GM21723 (cell line): ENCODE results near the gene MYRIP.
A peak's percentile ranks its signal among the peaks of the same experiment; 100 is the strongest.
"Not testable (repeated sequence)": the region's sequence is repeated elsewhere in the genome, so short reads cannot be mapped to it uniquely, and the experiment has no call there.

Experiments used
- ATAC-seq: cut with Tn5 transposase; IDR thresholded peaks from one replicate; pipeline ENCODE4 v1.9.1; 2021; ENCODE audit warnings: mild to moderate bottlenecking, moderate library complexity; ENCODE audit not compliant: unreplicated experiment

Gene MYRIP

DNA sequence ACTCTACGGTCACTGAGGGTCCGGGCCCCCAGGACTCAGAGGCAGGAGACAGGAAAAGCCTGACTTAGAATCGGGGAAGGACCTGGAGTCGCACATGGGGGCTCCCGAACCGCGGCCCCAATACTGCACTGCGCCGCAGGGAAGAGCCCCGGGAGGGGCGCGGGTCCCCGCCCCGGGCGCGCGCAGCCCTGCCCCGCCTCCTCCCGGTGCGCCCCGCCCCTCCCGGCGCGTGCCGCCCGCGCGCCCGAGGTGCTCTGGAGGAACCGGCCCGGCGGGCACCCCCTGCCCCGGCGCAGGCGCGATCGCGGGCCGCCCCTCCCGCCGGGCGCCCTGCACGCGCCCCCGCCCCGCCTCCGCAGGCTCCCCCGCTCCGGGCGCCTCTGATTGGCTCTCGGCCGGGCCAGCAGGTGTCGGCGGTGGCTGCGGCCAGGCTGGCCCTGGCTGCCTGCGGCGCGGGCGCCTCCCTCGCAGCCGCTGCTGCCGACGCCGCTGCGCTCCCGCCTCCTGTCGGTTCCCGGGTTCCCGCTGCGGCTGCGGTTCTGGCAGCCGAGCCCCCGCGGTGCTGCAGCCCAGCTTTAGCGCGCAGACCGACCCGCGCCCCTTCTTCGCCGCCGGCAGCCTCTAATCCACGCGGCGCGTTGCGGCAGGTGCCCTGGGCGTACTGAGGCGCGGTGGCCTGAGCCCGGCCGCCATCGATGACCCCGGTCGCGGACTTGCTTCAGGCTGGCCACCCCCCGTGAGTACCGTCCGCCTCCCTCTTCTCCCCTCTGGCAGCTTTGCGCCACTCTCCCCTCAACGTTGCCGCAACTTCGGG is at the start of gene MYRIP:
Gene MYRIP (plus strand): TSS at position 429 of the 814 bp plus-strand sequence. CDS start 91,208 bp downstream, outside the sequence.
- ATAC-seq = peak; percentile 83

DNA sequence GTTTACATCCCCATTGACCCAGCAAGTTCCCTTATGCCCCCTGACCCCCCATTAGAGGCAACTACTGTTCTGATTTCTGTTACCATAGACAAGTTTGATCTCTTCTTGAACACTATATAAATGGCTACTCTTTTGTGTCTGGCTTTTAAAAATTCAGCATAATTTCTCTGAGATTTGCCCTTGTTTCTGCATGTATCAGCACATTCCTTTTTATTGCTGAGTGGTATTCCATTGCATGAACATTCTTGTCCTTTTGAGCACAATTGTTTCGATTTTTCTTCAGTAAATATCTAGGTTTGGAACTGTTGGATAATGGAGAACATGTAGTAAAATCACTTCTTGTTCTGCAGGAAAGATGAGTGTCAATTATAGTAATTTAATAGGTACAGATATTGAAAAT is 49.1 kb upstream of the MYRIP start:
- ATAC-seq = no peak

DNA sequence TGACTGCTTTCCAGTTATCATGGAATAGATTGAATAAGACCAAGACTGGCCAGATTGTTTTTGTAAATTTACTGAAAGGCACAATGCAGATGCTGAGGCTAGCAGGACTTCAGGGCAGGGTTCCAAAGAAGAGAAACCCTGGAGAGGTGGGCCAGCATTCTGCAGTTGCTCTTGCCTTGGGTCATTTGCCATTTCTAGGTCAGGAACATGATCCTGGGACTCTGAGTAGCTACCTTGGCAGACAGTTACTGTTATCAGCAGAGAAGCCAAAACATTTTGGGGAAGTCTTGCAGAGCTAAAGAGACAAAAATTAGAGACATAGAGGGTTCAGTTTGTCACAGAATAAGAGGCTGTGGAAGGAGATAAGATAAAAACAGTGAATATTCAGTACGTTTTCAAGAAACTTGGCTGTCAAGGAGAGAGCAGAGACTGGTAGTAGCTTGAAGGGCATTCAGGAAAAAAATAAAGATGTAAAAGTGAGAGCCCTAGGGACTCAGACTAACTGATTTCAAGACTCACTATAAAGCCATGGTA is 46.8 kb upstream of the MYRIP start:
- no peak for ATAC-seq

DNA sequence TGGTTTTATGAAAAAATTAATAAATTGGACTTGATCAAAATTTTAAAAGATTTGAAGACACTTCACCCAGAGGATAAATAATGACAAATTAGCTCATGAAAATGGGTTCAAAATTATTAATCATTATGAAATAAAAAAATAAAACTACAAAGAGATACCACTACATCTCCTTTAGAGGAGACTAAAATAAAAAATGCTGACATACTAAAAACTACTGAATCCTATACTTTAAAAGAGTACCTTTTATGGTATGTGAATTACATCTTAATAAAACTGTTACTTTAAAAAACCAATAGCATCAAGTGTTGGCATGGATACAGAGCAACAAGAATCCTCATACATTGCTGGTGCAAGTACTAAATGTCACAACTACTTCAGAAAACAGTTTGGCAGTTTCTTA is 46.0 kb upstream of the MYRIP start:
- ATAC-seq = no peak

DNA sequence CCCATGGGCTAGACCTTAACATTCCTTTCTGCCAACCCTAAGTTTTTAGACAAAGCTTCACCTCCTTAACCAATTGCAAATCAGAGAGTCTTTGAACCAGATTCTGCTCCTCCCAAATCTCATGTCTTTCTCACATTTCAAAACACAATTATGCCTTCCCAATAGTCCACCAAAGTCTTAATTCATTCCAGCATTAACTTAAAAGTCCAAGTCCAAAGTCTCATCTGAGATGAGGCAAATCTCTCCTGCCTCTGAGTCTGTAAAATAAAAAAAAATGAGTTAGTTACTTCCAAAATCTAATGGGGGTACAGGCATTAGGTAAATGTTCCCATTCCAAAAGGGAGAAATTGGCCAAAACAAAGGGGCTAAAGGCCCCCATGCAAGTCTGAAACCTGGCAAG is 43.8 kb upstream of the MYRIP start:
- no peak for ATAC-seq

DNA sequence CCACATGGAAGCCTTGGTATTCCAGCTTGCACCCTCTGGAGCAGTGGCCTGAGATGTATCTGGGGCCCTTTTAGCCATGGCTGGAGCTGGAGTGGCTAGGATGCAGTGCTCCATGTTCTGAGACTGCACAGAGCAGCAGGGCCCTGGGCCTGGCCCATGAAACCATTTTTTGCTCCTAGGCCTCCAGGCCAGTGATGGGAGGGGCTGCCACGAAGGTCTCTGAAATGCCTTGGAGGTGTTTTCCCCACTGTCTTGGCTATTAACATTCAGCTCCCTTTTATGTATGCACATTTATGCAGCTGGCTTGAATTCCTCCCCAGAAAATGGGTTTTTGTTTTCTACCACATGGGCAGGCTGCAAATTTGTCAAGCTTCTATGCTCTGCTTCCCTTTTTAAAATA is 43.0 kb upstream of the MYRIP start:
- ATAC-seq = no peak

DNA sequence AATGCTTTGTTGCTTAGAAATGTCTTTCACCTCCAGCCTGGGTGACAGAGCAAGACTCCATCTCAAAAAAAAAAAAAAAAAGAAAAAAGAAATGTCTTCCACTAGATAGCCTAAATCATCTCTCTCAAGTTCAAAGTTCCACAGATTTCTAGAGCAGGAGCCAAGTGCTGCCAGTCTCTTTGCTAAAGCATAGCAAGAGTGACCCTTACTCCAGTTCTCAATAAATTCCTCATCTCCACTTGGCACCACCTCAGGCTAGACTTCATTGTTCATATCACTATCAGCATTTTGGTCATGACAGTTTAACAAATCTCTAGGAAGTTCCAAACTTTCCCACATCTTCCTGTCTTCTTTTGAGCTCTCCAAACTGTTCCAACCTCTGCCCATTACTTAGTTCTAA is 42.5 kb upstream of the MYRIP start:
- ATAC-seq = not testable (repeated sequence)

DNA sequence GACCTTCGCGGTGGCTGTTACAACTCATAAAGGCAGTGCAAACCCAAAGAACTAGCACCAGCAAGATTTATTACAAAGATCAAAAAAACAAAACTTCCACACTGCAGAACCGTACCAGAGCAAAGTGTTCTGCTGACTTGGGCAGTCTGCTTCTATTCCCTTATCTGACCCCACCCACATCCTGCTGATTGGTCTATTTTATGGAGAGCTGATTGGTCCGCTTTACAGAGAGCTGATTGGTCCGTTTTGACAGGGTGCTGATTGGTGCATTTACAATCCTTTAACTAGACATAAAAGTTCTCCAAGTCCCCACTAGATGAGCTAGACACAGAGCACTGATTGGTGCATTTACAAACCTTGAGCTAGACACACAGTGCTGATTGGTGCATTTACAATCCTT is 31.2 kb upstream of the MYRIP start:
- ATAC-seq = not testable (repeated sequence)

DNA sequence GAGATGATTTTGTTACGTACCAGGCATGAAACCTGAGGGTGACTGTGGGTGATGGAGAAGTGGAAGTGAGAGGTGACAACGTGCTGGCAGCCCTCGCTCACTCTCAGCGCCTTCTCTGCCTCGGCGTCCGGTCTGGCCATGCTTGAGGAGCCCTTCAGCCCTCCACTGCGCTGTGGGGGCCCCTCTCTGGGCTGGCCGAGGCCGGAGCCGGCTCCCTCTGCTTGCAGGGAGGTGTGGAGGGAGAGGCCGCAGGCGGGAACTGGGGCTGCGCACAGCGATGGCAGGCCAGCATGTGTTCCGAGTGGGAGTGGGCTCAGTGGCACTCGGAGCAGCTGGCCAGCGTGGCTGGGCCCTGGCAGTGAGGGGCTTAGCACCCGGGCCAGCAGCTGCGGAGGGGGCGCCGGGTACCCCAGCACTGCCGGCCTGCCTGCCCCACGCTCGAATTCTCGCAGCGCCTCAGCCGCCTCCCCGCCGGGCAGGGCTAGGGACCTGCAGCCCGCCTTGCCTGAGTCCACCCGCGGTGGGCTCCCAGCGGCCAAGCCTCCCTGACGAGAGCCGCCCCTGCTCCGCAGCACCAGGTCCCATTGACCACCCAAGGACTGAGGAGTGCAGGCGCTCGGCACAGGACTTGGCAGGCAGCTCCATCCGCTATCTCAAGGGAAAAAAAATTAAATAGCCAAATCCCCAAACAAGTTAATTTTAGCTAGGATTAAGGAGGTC is 29.7 kb upstream of the MYRIP start:
- no peak for ATAC-seq

DNA sequence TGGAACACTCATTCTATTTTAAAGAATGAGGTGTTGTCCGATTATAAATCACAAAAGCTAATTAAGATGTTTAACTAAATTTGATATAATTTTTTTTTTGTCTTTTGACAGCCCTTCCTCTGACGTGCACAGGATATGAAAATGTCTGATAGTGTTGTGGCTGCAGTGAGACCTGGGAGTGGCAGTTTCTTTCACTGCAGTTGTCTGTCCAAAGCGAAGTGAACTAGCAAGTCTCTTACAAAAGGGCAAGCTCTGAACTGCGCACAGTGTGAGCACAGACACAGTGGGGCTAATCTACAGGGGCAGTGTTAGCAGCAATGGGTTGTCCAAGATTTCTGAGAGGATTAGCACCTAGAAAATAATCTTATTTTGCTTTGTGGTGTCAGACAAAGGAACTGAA is 29.1 kb upstream of the MYRIP start:
- ATAC-seq = no peak

DNA sequence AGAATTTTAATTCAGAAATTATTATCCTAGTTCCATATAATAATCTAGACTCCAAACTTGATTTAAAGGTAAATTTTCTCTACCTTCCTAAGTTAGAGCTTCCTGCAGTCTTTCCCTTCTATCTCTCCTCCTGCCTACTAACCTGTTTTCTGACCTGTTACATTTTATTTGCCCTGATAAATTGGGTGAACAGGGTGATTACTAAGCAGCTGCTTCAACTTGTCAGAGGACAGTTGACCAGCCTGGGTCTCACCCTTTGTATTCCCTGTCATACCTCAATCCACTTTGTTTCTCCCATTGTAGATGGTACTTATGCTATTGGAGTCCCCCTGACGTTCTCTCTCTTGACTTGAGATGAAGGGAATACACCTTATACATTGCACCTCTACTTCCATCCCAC is 28.4 kb upstream of the MYRIP start:
- ATAC-seq = no peak

DNA sequence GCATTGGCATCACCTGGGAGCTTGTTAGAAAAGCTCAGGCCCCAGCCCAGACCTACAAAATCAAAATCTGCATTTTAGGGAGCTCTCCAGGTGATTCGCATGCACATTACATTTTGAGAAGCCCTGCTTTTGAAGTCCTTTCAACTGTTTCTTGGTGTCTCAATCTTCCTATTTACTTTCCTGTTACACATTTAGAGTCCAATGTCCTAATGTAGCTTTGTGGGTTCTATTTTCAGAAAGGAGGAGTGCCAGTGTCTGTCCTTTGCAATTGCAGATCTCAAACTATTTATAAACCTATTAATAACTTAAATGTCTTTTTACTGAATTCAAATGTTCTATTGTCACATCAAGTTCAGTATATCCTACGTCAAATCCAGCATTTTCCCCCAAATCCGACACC is 27.8 kb upstream of the MYRIP start:
- ATAC-seq = no peak

DNA sequence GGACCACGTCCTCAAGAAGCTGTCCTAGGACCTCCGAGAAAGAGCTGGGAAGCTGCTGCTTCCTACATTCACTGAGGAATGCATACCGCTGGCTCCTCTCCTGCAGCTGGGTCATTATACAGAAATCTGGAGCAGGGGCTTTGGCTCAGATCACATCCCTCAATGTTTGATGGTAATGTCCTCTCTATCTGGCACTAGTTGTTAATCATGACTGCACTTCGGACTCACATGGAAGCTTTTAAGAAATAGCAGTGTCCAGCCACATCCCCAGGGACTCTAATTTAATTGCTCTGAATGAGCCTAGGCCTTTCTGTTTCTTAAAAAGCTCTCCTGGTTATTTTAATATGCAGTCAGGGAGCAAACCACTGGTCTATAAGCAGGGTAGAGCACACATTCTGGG is 25.7 kb upstream of the MYRIP start:
- no peak for ATAC-seq

DNA sequence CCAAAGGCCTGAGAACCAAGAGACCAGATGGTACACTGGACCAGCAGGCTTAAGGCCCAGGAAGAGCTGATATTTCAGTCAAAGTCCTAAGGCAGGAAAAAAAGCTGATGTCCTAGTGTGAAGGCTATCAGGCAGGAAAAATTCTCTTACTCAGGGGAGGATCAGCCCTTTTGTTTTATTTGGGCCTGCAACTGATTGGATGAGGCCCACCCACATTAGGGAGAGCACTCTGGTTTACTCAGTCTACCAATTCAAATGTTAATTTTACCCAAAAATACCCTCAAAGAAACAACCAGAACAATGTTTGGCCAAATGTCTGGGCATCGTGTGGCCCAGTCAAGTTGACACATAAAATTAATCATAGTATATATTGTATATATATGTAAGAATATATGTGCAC is 24.5 kb upstream of the MYRIP start:
- ATAC-seq = no peak

DNA sequence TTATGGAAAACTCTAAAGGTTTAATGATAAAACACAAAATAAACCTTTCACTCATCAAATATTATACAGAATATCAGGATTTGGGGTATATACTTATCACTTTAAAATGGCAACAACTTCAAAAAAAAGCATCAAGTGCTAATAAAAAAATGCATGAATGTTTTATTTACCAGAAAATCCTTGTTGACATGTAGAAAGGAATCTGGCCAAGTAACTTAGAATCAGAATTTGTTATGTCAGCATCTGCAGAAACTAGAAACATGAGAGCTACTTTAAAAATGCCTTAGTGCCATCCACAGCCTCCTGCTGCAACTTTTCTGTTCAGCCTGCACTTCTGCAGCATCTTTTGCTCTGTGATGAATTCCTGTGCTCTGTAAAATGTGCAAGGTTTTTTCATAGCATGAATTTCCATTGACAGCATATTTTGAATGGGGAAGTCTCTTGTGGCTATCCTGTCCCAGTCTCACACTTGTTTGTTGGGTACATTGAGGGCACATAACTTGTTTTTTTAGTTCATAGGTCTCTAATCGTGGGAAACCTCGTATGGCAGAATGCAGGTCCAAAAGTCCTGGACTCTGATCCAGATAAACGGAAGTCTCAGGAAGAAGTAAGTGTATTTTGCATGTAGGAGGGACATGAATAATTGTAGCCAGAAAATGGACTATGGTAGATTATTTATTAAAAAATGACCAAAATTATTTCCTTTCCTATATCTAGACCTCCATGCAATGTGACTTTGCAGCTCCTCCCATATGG is 21.1 kb upstream of the MYRIP start:
- ATAC-seq = no peak

DNA sequence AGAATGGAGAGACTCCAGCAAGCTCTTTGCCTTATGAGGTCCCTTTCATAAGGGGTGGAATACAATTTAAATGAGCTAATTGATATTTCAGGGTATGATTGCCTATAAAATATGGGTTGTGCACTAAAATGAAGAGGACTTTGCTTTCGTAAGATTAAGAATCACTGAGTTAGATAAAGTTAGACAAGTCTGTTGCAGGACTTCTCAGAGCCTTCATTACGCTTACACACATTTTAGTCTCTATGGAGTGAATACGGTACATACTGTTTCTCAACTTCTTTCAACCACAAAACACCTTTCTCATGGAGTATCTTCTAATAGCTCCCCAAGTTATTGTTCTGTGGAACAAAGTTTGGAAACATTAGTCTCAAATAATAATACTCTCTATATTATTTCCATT is 17.8 kb upstream of the MYRIP start:
- ATAC-seq = no peak

DNA sequence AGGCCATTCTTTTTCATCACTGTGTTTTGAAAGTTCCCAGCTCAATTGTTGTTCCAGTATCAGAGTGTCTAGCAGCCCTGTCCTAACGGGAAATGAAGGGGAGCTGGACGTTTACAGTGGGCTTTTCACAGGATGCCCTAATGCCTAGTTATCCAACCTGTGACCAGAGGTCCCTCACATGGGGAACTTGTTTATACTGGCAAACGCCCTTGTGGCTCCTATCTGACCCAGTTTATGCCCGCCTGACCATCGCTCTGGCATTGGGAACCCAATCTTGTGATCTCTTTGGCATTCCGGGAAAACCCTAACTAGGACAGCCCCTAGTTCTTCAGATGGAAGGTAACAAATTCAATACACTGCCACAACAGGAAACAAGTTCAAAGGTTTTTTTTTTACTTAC is 14.5 kb upstream of the MYRIP start:
- ATAC-seq = no peak

DNA sequence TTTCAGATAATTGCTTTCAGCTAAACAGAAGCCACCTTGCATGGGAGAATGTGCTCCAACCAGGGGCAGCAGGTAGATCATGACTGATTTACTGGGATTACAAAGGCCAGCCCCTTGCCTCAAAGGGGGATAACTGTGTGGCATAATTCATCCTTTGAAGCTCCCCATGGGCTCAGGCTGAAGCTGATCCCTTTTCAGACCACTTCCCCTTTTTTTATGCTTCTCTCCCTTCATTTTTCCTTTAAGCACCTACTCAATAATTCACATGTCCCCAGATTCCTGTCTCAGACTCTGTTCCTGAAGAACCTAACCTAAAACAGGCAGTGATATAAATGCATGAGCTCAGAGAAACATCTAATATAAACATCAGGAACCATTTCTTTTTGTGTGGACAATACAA is 8.2 kb upstream of the MYRIP start:
- ATAC-seq = no peak

DNA sequence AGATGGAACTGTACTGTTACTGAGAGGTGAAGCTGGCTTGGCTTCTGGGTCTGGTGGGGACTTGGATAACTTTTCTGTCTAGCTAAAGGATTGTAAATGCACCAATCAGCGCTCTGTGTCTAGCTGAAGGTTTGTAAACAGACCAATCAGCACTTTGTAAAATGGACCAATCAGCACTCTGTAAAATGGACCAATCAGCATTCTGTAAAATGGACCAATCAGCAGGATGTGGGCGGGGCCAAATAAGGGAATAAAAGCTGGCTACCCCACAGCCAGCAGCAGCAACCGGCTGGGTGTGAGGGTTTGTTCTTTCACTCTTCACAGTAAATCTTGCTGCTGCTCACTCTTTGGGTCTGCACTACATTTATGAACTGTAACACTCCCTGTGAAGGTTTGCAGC is 6.9 kb upstream of the MYRIP start:
- ATAC-seq = not testable (repeated sequence)

DNA sequence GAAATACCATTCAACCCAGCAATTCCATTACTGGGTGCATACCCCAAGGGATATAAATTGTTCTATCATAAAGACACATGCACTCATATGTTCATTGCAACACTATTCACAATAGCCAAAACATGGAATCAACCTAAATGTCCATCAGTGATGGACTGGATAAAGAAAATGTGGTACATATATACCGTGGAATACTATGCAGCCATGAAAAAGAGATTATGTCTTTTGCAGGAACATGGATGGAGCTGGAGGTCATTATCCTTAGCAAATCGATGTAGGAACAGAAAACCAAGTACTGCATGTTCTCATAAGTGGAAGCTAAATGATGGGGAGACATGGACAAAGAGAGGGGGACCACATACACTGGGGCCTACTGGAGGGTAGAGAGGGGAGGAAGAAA is 5.5 kb upstream of the MYRIP start:
- ATAC-seq = no peak

DNA sequence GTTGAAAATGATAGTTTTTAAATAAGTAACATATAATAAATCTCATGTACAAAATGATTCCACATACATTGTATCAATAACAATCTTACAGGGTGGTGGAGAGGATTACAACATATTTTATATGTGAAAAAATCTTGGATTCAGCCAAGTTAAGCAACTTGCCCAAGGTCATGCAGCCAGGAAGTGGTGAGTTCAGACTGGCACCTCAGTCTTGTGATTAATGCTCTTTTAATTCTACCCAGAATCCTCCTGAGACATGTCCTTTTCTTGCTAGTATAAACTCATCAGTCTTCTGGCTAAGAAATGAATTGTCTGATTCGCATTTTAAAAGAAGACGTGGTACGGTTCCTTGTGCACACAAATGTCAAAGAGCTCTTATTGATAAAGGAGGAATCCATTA is 4.5 kb upstream of the MYRIP start:
- no peak for ATAC-seq
